CD4-positive, CD25-positive, alpha-beta regulatory T cell (primary cell): ENCODE data around the gene SIDT2. TPM values are rescaled to one million over a fixed set of nuclear protein-coding genes. Genes with fewer than 3 reads are reported as not detected.

Source experiments
- ATAC-seq, 2 donors: fragments of 150-1000 bp; cut with Tn5 transposase; one replicate each; pipeline ENCODE4 v1.10.0; 2021; ENCODE audit warnings: low read depth in 2 of 2, moderate number of reproducible peaks in 2 of 2, moderate library complexity in 1 of 2
- DNase-seq, 3 donors: peaks; one replicate each; pipeline versions ENCODE4 v3.0.0 to v3.0.0-alpha.2; 2012 to 2022; ENCODE audit warnings: mixed read lengths in 1 of 3
- H3K27ac ChIP-seq: one replicate; pipeline ENCODE4 v1.7.0; 2013; ENCODE audit warnings: mild to moderate bottlenecking, low read length; ENCODE audit not compliant: insufficient read depth, poor library complexity, severe bottlenecking
- H3K27me3 ChIP-seq: one replicate; pipeline ENCODE4 v1.7.0; 2013; ENCODE audit warnings: low read length; ENCODE audit not compliant: control insufficient read depth, insufficient read depth
- H3K36me3 ChIP-seq: one replicate; pipeline ENCODE4 v1.7.0; 2013; ENCODE audit warnings: mild to moderate bottlenecking, low read length, moderate library complexity; ENCODE audit not compliant: control insufficient read depth, insufficient read depth
- H3K4me1 ChIP-seq: 2 replicates; pipeline ENCODE4 v1.7.0; 2013; ENCODE audit warnings: mild to moderate bottlenecking, low read length; ENCODE audit not compliant: insufficient read depth, control insufficient read depth, poor library complexity, severe bottlenecking
- H3K4me3 ChIP-seq: one replicate; pipeline ENCODE4 v1.7.0; 2013; ENCODE audit warnings: low read depth, mild to moderate bottlenecking, low read length, moderate library complexity
- H3K9me3 ChIP-seq, 2 experiments: 1 replicate in 1 of 2; 2 replicates in 1 of 2; pipeline ENCODE4 v1.7.0; 2013; ENCODE audit warnings: low read length in 2 of 2, mild to moderate bottlenecking in 1 of 2, moderate library complexity in 1 of 2; ENCODE audit not compliant: control insufficient read depth in 2 of 2
- H3K27ac Mint-ChIP-seq, 3 donors: one replicate each; pipeline ENCODE4 v1.8.0; 2020 to 2022; ENCODE audit warnings: mild to moderate bottlenecking in 3 of 3, mixed read lengths in 3 of 3, moderate library complexity in 2 of 3
- H3K27me3 Mint-ChIP-seq: one replicate; pipeline ENCODE4 v1.8.0; 2022; ENCODE audit warnings: mild to moderate bottlenecking, mixed read lengths
- H3K36me3 Mint-ChIP-seq: one replicate; pipeline ENCODE4 v1.8.0; 2020; ENCODE audit warnings: mixed read lengths
- H3K4me1 Mint-ChIP-seq, 4 donors: one replicate each; pipeline ENCODE4 v1.8.0; 2020 to 2022; ENCODE audit warnings: mixed read lengths in 4 of 4, mild to moderate bottlenecking in 1 of 4
- H3K4me3 Mint-ChIP-seq, 4 donors: one replicate each; pipeline ENCODE4 v1.8.0; 2020 to 2022; ENCODE audit warnings: mild to moderate bottlenecking in 4 of 4, mixed read lengths in 4 of 4, moderate library complexity in 3 of 4
- H3K9me3 Mint-ChIP-seq, 7 donors: one replicate each; pipeline ENCODE4 v1.8.0; 2020 to 2022; ENCODE audit warnings: mixed read lengths in 7 of 7, mild to moderate bottlenecking in 3 of 7, moderate library complexity in 2 of 7
- polyA plus RNA-seq, 4 donors: library from polyadenylated mRNA; unstranded; fragments of 300-500 nt; fragmentation: Illumina TruSeq; gene quantifications; one replicate each; pipeline ENCODE4 v1.2.3, GENCODE V29; 2021
- total RNA-seq: library from RNA; stranded (reverse); gene quantifications from one replicate; pipeline ENCODE4 v1.2.3, GENCODE V29; 2022

The SIDT2 gene
- total and polyA plus RNA-seq, 5 donors from 2014 or later, result 2.5 to 129 (median 5.4) TPM

DNA sequence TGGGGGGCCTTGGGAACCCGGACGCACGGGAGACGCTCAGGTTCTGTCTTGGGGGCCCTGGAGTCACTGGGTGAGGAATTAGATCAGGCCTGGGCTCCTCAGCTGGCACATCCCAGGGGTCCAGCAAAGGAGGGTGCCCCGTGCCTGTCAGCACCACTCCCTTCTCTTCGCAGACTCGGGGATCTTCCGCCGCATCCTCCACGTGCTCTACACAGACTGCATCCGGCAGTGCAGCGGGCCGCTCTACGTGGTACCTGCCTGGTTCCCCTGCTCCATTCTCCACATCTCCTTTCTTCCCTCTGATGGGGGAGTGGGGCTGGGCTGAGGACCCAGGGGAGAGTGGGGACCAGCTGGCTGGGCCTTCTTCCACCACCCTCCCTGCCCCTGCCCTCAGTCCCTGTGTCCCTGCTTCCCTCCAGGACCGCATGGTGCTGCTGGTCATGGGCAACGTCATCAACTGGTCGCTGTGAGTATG lies 13.9 kb downstream of the SIDT2 start:
- H3K27ac ChIP-seq, result no peak overlapping the region
- no peaks in the 10 kb centered on the region for H3K9me3 ChIP-seq
- peaks cover 9% of the 10 kb centered on the region for H3K36me3 ChIP-seq
- no peaks in the 10 kb centered on the region for H3K9me3 Mint-ChIP-seq
- H3K4me1 Mint-ChIP-seq, result peaks cover 0 to 4% (median under 1%) of the 10 kb centered on the region in 4 donors
- DNase-seq, result no peak
- ATAC-seq, result no peak
- H3K4me1 ChIP-seq, result no peaks in the 10 kb centered on the region
- no peaks in the 10 kb centered on the region for H3K27me3 Mint-ChIP-seq
- no peak overlapping the region for H3K4me3 ChIP-seq
- H3K27ac Mint-ChIP-seq, result peak overlapping the region in 2 of 3 donors; percentile 32 to 79
- H3K27me3 ChIP-seq, result no peaks in the 10 kb centered on the region
- H3K36me3 Mint-ChIP-seq, result peaks cover 10% of the 10 kb centered on the region
- no peak overlapping the region for H3K4me3 Mint-ChIP-seq

- Histone ChIP-seq H3K36me3 (peaks cover 9% of the 10 kb centered on the region), H3K27ac (no peak overlapping the region), H3K27me3 (no peaks in the 10 kb centered on the region), H3K4me3 (no peak overlapping the region), H3K4me1 (no peaks in the 10 kb centered on the region), H3K9me3 (no peaks in the 10 kb centered on the region)
- DNase-seq (no peak), ATAC-seq (no peak)
- Mint-ChIP-seq H3K27ac (peak overlapping the region in 1 of 3 donors; percentile 79), H3K36me3 (peaks cover 10% of the 10 kb centered on the region), H3K4me3 (no peak overlapping the region), H3K9me3 (no peaks in the 10 kb centered on the region), H3K4me1 (peaks cover 0 to 4% (median under 1%) of the 10 kb centered on the region in 4 donors), H3K27me3 (no peaks in the 10 kb centered on the region)
These were observed 14.8 kb downstream of the SIDT2 start for GRCh38 chr11:117193130-117194020.

- Histone ChIP-seq H3K4me3 (no peak overlapping the region), H3K27ac (no peak overlapping the region), H3K9me3 (no peaks in the 10 kb centered on the region), H3K4me1 (no peaks in the 10 kb centered on the region), H3K36me3 (peaks cover 7% of the 10 kb centered on the region), H3K27me3 (no peaks in the 10 kb centered on the region)
- Mint-ChIP-seq H3K27ac (peak overlapping the region in 1 of 3 donors; percentile 48), H3K4me3 (no peak overlapping the region), H3K4me1 (peaks cover 0 to 4% (median under 1%) of the 10 kb centered on the region in 4 donors), H3K9me3 (no peaks in the 10 kb centered on the region), H3K36me3 (peaks cover 12% of the 10 kb centered on the region), H3K27me3 (no peaks in the 10 kb centered on the region)
- DNase-seq (no peak), ATAC-seq (no peak)
These were observed 15.7 kb downstream of the SIDT2 start for GRCh38 chr11:117194267-117194666.

DNA sequence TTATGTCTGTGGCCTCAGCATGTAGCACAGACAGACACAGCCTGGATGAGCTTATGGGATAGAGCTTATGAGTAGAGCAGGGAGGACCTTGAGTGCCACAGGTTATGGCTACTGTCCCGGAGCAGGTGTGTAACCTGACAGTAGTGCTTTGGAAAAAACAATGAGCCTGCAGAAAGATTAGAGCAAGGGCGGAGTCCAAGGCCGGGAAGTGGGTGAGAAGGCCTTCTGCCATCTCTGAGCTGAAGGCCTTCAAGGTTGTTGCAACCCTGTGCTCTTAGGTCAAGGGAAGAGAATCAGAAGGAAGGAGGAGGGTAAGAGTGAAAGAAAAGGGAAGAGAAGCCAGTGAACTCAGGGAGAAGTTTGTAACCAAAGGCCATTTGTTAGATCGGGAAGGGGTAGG lies 16.7 kb downstream of the SIDT2 start:
- no peaks in the 10 kb centered on the region for H3K9me3 ChIP-seq
- no peaks in the 10 kb centered on the region for H3K36me3 ChIP-seq
- Mint-ChIP-seq H3K9me3 (no peaks in the 10 kb centered on the region), H3K4me3 (peak overlapping the region in 1 of 4 donors; percentile 38), H3K27ac (peak overlapping the region in 2 of 3 donors; percentile 10 to 81), H3K4me1 (peaks cover 0 to 4% (median under 1%) of the 10 kb centered on the region in 4 donors), H3K27me3 (no peaks in the 10 kb centered on the region), H3K36me3 (peaks cover 12% of the 10 kb centered on the region)
- DNase-seq (no peak), ATAC-seq (no peak)
- H3K27me3 ChIP-seq, result no peaks in the 10 kb centered on the region
- H3K4me3 ChIP-seq, result no peak overlapping the region
- no peak overlapping the region for H3K27ac ChIP-seq
- no peaks in the 10 kb centered on the region for H3K4me1 ChIP-seq

DNA sequence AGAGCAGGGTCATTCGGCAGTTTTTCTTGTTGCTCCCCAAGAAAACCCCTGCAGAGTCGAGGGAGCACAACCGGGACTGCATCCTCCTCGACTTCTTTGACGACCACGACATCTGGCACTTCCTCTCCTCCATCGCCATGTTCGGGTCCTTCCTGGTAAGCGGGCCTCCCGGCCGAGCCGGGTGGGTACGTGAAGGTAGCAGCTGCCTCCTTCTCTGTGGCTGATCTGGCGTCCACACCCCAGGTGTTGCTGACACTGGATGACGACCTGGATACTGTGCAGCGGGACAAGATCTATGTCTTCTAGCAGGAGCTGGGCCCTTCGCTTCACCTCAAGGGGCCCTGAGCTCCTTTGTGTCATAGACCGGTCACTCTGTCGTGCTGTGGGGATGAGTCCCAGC lies 17.2 kb downstream of the SIDT2 start:
- no peaks in the 10 kb centered on the region for H3K9me3 Mint-ChIP-seq
- no peak for DNase-seq
- Histone ChIP-seq H3K4me1 (no peaks in the 10 kb centered on the region), H3K27ac (no peak overlapping the region), H3K9me3 (no peaks in the 10 kb centered on the region), H3K36me3 (no peaks in the 10 kb centered on the region), H3K4me3 (no peak overlapping the region), H3K27me3 (no peaks in the 10 kb centered on the region)
- no peak for ATAC-seq
- H3K4me1 Mint-ChIP-seq, result peaks cover 0 to 4% (median 2%) of the 10 kb centered on the region in 4 donors
- no peaks in the 10 kb centered on the region for H3K27me3 Mint-ChIP-seq
- peak overlapping the region in 1 of 4 donors; percentile 38 for H3K4me3 Mint-ChIP-seq
- H3K27ac Mint-ChIP-seq, result peak overlapping the region in 2 of 3 donors; percentile 10 to 72
- peaks cover 12% of the 10 kb centered on the region for H3K36me3 Mint-ChIP-seq

- Histone ChIP-seq H3K4me3 (no peak overlapping the region), H3K27me3 (no peaks in the 10 kb centered on the region), H3K9me3 (no peaks in the 10 kb centered on the region), H3K36me3 (no peaks in the 10 kb centered on the region), H3K4me1 (no peaks in the 10 kb centered on the region), H3K27ac (no peak overlapping the region)
- H3K27me3 Mint-ChIP-seq, result no peaks in the 10 kb centered on the region
- peak overlapping the region in 1 of 3 donors; percentile 43 for H3K27ac Mint-ChIP-seq
- H3K4me1 Mint-ChIP-seq, result peaks cover 0 to 4% (median 2%) of the 10 kb centered on the region in 4 donors
- DNase-seq, result no peak
- H3K4me3 Mint-ChIP-seq, result no peak overlapping the region
- H3K36me3 Mint-ChIP-seq, result peaks cover 12% of the 10 kb centered on the region
- no peak for ATAC-seq
- H3K9me3 Mint-ChIP-seq, result no peaks in the 10 kb centered on the region
These were observed 18.5 kb downstream of the SIDT2 start for GRCh38 chr11:117197006-117197405.

GRCh38 chr11:117197516-117198456 lies 19.2 kb downstream of the SIDT2 start:
- H3K4me3 Mint-ChIP-seq, result peak overlapping the region in 1 of 4 donors; percentile 82
- no peak for ATAC-seq

More at GRCh38 chr11:117197516-117198456, 19.2 kb downstream of the SIDT2 start:
- Mint-ChIP-seq H3K27ac (peak overlapping the region in 1 of 3 donors; percentile 43), H3K27me3 (no peaks in the 10 kb centered on the region), H3K4me1 (peaks cover 0 to 10% (median 2%) of the 10 kb centered on the region in 4 donors), H3K36me3 (peaks cover 12% of the 10 kb centered on the region), H3K9me3 (no peaks in the 10 kb centered on the region)
- Histone ChIP-seq H3K36me3 (no peaks in the 10 kb centered on the region), H3K27me3 (no peaks in the 10 kb centered on the region), H3K27ac (no peak overlapping the region), H3K4me1 (no peaks in the 10 kb centered on the region), H3K4me3 (no peak overlapping the region), H3K9me3 (no peaks in the 10 kb centered on the region)
- DNase-seq, result no peak
